SU-DHL-6 (cell line): Measurements from ENCODE around the gene DRGX.

ENCODE experiments used
- EZH2phosphoT487 ChIP-seq: fragments of 200-600 bp; sonication (generic), shearing (Covaris generic); conservative IDR thresholded peaks from 2 replicates; pipeline ENCODE4 v1.6.1; 2018; ENCODE audit warnings: mild to moderate bottlenecking, antibody characterized with exemption, low read length, moderate library complexity, mixed read lengths
- TF ChIP-seq, protein P1 (sequence below): fragments of 200-600 bp; sonication (generic); IDR thresholded peaks from one replicate; pipeline ENCODE4 v1.5.1; 2017; ENCODE audit warnings: antibody characterized with exemption, mild to moderate bottlenecking, low read length, moderate library complexity; ENCODE audit not compliant: insufficient read depth, poor library complexity, severe bottlenecking

DNA sequence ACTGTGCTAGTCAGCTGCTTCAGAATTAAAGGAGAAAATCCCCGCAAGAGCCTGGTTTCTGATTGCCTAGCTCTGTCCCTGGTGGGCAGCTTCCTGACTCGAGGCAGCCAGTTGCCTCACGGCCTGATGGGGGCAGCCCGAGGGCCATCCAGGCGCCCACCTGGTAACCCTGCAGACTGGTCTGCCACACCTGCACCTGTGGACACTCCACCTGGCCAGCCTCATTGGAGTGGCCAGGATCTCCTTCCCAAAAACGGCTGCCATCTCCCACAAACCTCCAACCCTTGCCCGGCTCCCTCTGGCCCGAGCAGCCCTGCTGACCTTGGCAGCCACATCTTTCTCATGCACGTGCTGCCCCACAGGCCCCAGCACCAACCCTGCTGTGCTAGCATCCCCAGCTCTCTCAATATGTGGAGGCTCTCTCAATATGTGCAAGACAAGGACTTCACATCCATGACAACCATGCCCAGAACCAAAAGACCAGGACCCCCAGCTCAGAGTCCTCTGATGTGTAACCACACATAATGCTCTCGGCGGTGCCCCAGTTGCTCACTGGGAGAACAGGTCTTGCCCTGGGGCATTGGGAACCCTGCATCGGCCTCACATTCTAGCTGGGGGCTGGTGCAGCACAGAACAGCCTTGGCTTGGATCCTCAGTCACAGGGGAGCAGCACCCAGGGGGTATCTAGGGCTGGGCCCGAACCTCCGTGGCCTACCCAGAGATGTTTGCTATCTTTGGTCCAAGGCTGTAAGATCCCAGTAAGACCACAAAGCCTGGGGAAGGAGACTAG is 14.6 kb downstream of the DRGX start:
- TF ChIP-seq, protein P1, sequence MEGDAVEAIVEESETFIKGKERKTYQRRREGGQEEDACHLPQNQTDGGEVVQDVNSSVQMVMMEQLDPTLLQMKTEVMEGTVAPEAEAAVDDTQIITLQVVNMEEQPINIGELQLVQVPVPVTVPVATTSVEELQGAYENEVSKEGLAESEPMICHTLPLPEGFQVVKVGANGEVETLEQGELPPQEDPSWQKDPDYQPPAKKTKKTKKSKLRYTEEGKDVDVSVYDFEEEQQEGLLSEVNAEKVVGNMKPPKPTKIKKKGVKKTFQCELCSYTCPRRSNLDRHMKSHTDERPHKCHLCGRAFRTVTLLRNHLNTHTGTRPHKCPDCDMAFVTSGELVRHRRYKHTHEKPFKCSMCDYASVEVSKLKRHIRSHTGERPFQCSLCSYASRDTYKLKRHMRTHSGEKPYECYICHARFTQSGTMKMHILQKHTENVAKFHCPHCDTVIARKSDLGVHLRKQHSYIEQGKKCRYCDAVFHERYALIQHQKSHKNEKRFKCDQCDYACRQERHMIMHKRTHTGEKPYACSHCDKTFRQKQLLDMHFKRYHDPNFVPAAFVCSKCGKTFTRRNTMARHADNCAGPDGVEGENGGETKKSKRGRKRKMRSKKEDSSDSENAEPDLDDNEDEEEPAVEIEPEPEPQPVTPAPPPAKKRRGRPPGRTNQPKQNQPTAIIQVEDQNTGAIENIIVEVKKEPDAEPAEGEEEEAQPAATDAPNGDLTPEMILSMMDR: no peak
- no peak for TF ChIP-seq EZH2phosphoT487
